ENCODE measurements around the gene SLC39A9.
A peak's percentile ranks its signal among the peaks of the same experiment; 100 is the strongest.

Gene SLC39A9

DNA sequence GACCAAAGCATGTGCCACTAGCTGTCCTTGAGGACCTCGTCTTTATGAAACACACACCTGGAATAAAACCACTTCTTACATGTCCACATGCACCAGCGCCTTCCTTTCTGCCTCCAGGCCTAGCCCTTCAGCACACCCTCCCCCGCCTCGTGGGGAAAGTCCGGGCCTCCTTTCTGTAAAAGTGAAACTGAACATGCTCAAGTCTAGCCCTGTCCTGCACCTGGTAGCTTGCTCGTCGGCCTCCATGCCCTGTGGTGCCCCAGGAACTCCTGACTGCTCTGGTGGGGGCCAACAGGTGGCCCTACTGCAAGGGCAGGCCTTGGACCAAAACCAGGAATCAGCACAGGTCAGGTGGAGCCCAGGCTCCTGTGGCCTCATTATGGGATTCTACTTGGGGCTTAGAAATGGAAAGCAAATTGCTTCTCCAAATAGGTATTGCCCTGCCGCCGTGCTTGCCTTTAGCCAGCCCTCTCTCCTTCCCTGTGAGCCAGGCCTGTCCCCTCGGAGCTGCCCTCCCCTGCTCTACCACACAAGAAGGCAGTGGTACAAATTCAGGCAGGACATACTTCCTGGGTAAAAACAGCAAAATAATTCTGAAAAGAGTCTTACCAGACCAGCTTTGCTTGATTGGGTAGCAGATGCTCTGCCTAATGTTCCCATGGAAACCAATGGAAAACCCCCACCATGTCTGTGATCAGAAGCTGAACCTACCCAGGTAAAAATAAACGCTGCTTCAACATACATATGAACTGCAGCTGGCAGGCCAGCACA is 43.9 kb upstream of the SLC39A9 start:
- in situ Hi-C loops (cut with MboI; ENCODE audit: low sequenced_read_pairs, unreplicated experiment): no loop called here
- peak; percentile 91 for DNase-seq (ENCODE audit: low spot score)
- no peak for TF ChIP-seq CTCF (IDR thresholded peaks at IDR 0.05; ENCODE audit: borderline replicate concordance, control extremely low read depth, extremely low read depth, insufficient read depth, missing control alignments)

GRCh38 chr14:69355154-69355597 is 43.3 kb upstream of the SLC39A9 start:
- no peak for TF ChIP-seq CTCF (IDR thresholded peaks at IDR 0.05; ENCODE audit: borderline replicate concordance, control extremely low read depth, extremely low read depth, insufficient read depth, missing control alignments)
- in situ Hi-C loops (cut with MboI; ENCODE audit: low sequenced_read_pairs, unreplicated experiment): no loop called here
- no peak for DNase-seq (ENCODE audit: low spot score)

- in situ Hi-C loops (cut with MboI; ENCODE audit: low sequenced_read_pairs, unreplicated experiment): no loop called here
- TF ChIP-seq CTCF (IDR thresholded peaks at IDR 0.05; ENCODE audit: borderline replicate concordance, control extremely low read depth, extremely low read depth, insufficient read depth, missing control alignments): no peak
- no peak for DNase-seq (ENCODE audit: low spot score)
Measured at GRCh38 chr14:69355607-69356281, 42.7 kb upstream of the SLC39A9 start.

GRCh38 chr14:69356903-69357543 is 41.5 kb upstream of the SLC39A9 start:
- in situ Hi-C loops (cut with MboI; ENCODE audit: low sequenced_read_pairs, unreplicated experiment): no loop called here
- TF ChIP-seq CTCF (IDR thresholded peaks at IDR 0.05; ENCODE audit: borderline replicate concordance, control extremely low read depth, extremely low read depth, insufficient read depth, missing control alignments): no peak
- DNase-seq (ENCODE audit: low spot score): no peak

GRCh38 chr14:69357544-69358200 is 40.8 kb upstream of the SLC39A9 start:
- in situ Hi-C loops (cut with MboI; ENCODE audit: low sequenced_read_pairs, unreplicated experiment): no loop called here
- no peak for TF ChIP-seq CTCF (IDR thresholded peaks at IDR 0.05; ENCODE audit: borderline replicate concordance, control extremely low read depth, extremely low read depth, insufficient read depth, missing control alignments)
- no peak for DNase-seq (ENCODE audit: low spot score)
